ENCODE results near the gene MANBA.
A peak's percentile ranks its signal among the peaks of the same experiment; 100 is the strongest.
"Not testable (repeated sequence)": the region's sequence is repeated elsewhere in the genome, so short reads cannot be mapped to it uniquely, and the experiment has no call there.

The MANBA gene

GRCh38 chr4:102726068-102726467 lies 34.7 kb downstream of the MANBA start:
- no peak for FAIRE-seq
- TF ChIP-seq POLR2A (IDR thresholded peaks at IDR 0.05; ENCODE audit: low read depth, low read length) (no peak), POU2F2 (IDR thresholded peaks at IDR 0.05; ENCODE audit: low read depth, low read length) (no peak), TAF1 (IDR thresholded peaks at IDR 0.05; ENCODE audit: low read depth, low read length) (no peak), PAX5 (IDR thresholded peaks at IDR 0.05; ENCODE audit: insufficient read depth, low read length, severe bottlenecking) (no peak), POLR2AphosphoS5 (IDR thresholded peaks at IDR 0.05; ENCODE audit: low read depth, low read length) (no peak), SPI1 (IDR thresholded peaks at IDR 0.05; ENCODE audit: low read depth, low read length) (no peak)
- DNase-seq (ENCODE audit: insufficient read length, low spot score) = no peak

GRCh38 chr4:102725229-102725628 lies 35.5 kb downstream of the MANBA start:
- peak; percentile 56 for TF ChIP-seq SPI1 (IDR thresholded peaks at IDR 0.05; ENCODE audit: low read depth, low read length)
- TF ChIP-seq POU2F2 (IDR thresholded peaks at IDR 0.05; ENCODE audit: low read depth, low read length) = no peak
- no peak for TF ChIP-seq PAX5 (IDR thresholded peaks at IDR 0.05; ENCODE audit: insufficient read depth, low read length, severe bottlenecking)
- FAIRE-seq = no peak
- no peak for DNase-seq (ENCODE audit: insufficient read length, low spot score)

GRCh38 chr4:102723511-102723910 lies 37.3 kb downstream of the MANBA start:
- no peak for DNase-seq (ENCODE audit: insufficient read length, low spot score)
- TF ChIP-seq PAX5 (IDR thresholded peaks at IDR 0.05; ENCODE audit: insufficient read depth, low read length, severe bottlenecking) (no peak), POLR2AphosphoS5 (IDR thresholded peaks at IDR 0.05; ENCODE audit: low read depth, low read length) (no peak)
- no peak for FAIRE-seq

GRCh38 chr4:102722740-102723139 lies 38.0 kb downstream of the MANBA start:
- no peak for DNase-seq (ENCODE audit: insufficient read length, low spot score)
- no peak for FAIRE-seq

GRCh38 chr4:102718833-102719575 lies 41.8 kb downstream of the MANBA start:
- not testable (repeated sequence) for DNase-seq (ENCODE audit: insufficient read length, low spot score); FAIRE-seq

More at GRCh38 chr4:102722740-102723139, 38.0 kb downstream of the MANBA start:
- no peak for TF ChIP-seq POU2F2 (IDR thresholded peaks at IDR 0.05; ENCODE audit: low read depth, low read length)
- no peak for TF ChIP-seq POLR2AphosphoS5 (IDR thresholded peaks at IDR 0.05; ENCODE audit: low read depth, low read length)
- TF ChIP-seq POLR2A (IDR thresholded peaks at IDR 0.05; ENCODE audit: low read depth, low read length) = no peak
- no peak for TF ChIP-seq PAX5 (IDR thresholded peaks at IDR 0.05; ENCODE audit: insufficient read depth, low read length, severe bottlenecking)
- TF ChIP-seq TAF1 (IDR thresholded peaks at IDR 0.05; ENCODE audit: low read depth, low read length) = no peak
- no peak for TF ChIP-seq SPI1 (IDR thresholded peaks at IDR 0.05; ENCODE audit: low read depth, low read length)

GRCh38 chr4:102717448-102718092 lies 43.2 kb downstream of the MANBA start:
- TF ChIP-seq PAX5 (IDR thresholded peaks at IDR 0.05; ENCODE audit: insufficient read depth, low read length, severe bottlenecking) (no peak), SPI1 (IDR thresholded peaks at IDR 0.05; ENCODE audit: low read depth, low read length) (no peak), POU2F2 (IDR thresholded peaks at IDR 0.05; ENCODE audit: low read depth, low read length) (no peak), TAF1 (IDR thresholded peaks at IDR 0.05; ENCODE audit: low read depth, low read length) (no peak), POLR2AphosphoS5 (IDR thresholded peaks at IDR 0.05; ENCODE audit: low read depth, low read length) (no peak), POLR2A (IDR thresholded peaks at IDR 0.05; ENCODE audit: low read depth, low read length) (no peak)
- FAIRE-seq (no peak), DNase-seq (ENCODE audit: insufficient read length, low spot score) (no peak)

GRCh38 chr4:102715057-102715456 lies 45.7 kb downstream of the MANBA start:
- no peak for TF ChIP-seq POLR2AphosphoS5 (IDR thresholded peaks at IDR 0.05; ENCODE audit: low read depth, low read length)
- no peak for TF ChIP-seq POLR2A (IDR thresholded peaks at IDR 0.05; ENCODE audit: low read depth, low read length)
- no peak for TF ChIP-seq POU2F2 (IDR thresholded peaks at IDR 0.05; ENCODE audit: low read depth, low read length)
- no peak for TF ChIP-seq SPI1 (IDR thresholded peaks at IDR 0.05; ENCODE audit: low read depth, low read length)
- no peak for TF ChIP-seq PAX5 (IDR thresholded peaks at IDR 0.05; ENCODE audit: insufficient read depth, low read length, severe bottlenecking)
- no peak for TF ChIP-seq TAF1 (IDR thresholded peaks at IDR 0.05; ENCODE audit: low read depth, low read length)
- FAIRE-seq (no peak), DNase-seq (ENCODE audit: insufficient read length, low spot score) (no peak)

- not testable (repeated sequence) for DNase-seq (ENCODE audit: insufficient read length, low spot score); FAIRE-seq
These were observed 47.0 kb downstream of the MANBA start for GRCh38 chr4:102713774-102714173.

- TF ChIP-seq TAF1 (IDR thresholded peaks at IDR 0.05; ENCODE audit: low read depth, low read length) (no peak), SPI1 (IDR thresholded peaks at IDR 0.05; ENCODE audit: low read depth, low read length) (no peak), POLR2A (IDR thresholded peaks at IDR 0.05; ENCODE audit: low read depth, low read length) (no peak), PAX5 (IDR thresholded peaks at IDR 0.05; ENCODE audit: insufficient read depth, low read length, severe bottlenecking) (no peak), POLR2AphosphoS5 (IDR thresholded peaks at IDR 0.05; ENCODE audit: low read depth, low read length) (no peak), POU2F2 (IDR thresholded peaks at IDR 0.05; ENCODE audit: low read depth, low read length) (no peak)
- no peak for FAIRE-seq
- no peak for DNase-seq (ENCODE audit: insufficient read length, low spot score)
These were observed 47.7 kb downstream of the MANBA start for GRCh38 chr4:102713096-102713495.

- no peak for FAIRE-seq
- no peak for TF ChIP-seq TAF1 (IDR thresholded peaks at IDR 0.05; ENCODE audit: low read depth, low read length)
- TF ChIP-seq POLR2A (IDR thresholded peaks at IDR 0.05; ENCODE audit: low read depth, low read length) = no peak
- no peak for TF ChIP-seq SPI1 (IDR thresholded peaks at IDR 0.05; ENCODE audit: low read depth, low read length)
- TF ChIP-seq PAX5 (IDR thresholded peaks at IDR 0.05; ENCODE audit: insufficient read depth, low read length, severe bottlenecking) = no peak
- no peak for TF ChIP-seq POLR2AphosphoS5 (IDR thresholded peaks at IDR 0.05; ENCODE audit: low read depth, low read length)
- no peak for TF ChIP-seq POU2F2 (IDR thresholded peaks at IDR 0.05; ENCODE audit: low read depth, low read length)
- no peak for DNase-seq (ENCODE audit: insufficient read length, low spot score)
These were observed 49.8 kb downstream of the MANBA start for GRCh38 chr4:102710986-102711385.

GRCh38 chr4:102709060-102709459 lies 51.7 kb downstream of the MANBA start:
- not testable (repeated sequence) for FAIRE-seq; DNase-seq (ENCODE audit: insufficient read length, low spot score)
